ENCODE measurements around the gene STARD10. TPM values are rescaled to one million over a fixed set of nuclear protein-coding genes. Genes with fewer than 3 reads are reported as not detected.

Gene STARD10
- total and polyA plus RNA-seq, 9 of the 15 experiments (the other 6 are each of a cell fraction or from before 2014, with no cell fraction given), result 0.15 to 52.9 (median 32.3) TPM

DNA sequence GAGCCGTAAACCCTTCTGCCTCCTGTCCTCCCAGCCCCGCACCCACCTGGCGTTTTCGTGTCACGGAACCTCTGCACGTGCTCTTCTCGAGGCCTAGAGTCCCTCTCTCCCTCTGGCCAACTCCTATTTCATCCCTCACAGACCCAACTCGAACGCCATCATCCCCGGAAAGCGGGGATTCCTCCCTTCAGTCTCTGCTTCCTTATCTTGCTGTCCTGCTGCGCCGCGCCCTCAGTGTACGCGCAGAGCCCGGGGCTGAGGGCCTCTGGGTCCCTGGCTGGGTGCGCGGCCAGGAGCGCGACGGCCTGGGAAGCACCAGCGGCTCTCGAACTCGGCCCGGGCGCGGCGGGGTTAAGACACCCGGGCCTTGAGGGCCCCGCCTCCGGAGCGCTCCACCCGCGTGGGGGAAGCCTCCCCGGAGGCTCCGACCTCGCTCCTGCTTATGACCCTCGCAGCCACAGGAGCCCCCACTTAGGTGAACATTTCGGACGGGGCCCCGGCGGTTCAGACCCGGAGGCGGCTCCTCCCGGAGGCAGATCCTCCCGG is 20.0 kb upstream of the STARD10 start (continued):
- TF ChIP-seq, protein P1, sequence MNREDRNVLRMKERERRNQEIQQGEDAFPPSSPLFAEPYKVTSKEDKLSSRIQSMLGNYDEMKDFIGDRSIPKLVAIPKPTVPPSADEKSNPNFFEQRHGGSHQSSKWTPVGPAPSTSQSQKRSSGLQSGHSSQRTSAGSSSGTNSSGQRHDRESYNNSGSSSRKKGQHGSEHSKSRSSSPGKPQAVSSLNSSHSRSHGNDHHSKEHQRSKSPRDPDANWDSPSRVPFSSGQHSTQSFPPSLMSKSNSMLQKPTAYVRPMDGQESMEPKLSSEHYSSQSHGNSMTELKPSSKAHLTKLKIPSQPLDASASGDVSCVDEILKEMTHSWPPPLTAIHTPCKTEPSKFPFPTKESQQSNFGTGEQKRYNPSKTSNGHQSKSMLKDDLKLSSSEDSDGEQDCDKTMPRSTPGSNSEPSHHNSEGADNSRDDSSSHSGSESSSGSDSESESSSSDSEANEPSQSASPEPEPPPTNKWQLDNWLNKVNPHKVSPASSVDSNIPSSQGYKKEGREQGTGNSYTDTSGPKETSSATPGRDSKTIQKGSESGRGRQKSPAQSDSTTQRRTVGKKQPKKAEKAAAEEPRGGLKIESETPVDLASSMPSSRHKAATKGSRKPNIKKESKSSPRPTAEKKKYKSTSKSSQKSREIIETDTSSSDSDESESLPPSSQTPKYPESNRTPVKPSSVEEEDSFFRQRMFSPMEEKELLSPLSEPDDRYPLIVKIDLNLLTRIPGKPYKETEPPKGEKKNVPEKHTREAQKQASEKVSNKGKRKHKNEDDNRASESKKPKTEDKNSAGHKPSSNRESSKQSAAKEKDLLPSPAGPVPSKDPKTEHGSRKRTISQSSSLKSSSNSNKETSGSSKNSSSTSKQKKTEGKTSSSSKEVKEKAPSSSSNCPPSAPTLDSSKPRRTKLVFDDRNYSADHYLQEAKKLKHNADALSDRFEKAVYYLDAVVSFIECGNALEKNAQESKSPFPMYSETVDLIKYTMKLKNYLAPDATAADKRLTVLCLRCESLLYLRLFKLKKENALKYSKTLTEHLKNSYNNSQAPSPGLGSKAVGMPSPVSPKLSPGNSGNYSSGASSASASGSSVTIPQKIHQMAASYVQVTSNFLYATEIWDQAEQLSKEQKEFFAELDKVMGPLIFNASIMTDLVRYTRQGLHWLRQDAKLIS (CRISPR knock-in tag; IDR thresholded peaks at IDR 0.05), result no peak
- TF ChIP-seq ZNF780A (CRISPR knock-in tag; IDR thresholded peaks at IDR 0.05) (no peak), ELF1 (tag; IDR thresholded peaks at IDR 0.05) (no peak), BRCA1 (IDR thresholded peaks at IDR 0.05) (no peak), BRCA1 (CRISPR knock-in tag; IDR thresholded peaks at IDR 0.05) (no peak), RNF2 (IDR thresholded peaks at IDR 0.05) (peak; percentile 78), ZNF239 (CRISPR knock-in tag; IDR thresholded peaks at IDR 0.05) (no peak), ZNF12 (CRISPR knock-in tag; IDR thresholded peaks at IDR 0.05) (no peak), GABPB2 (CRISPR knock-in tag; conservative IDR thresholded peaks at IDR 0.05) (no peak), ZNF584 (CRISPR knock-in tag; IDR thresholded peaks at IDR 0.05; ENCODE audit: low read depth) (no peak), PHB2 (IDR thresholded peaks at IDR 0.05; ENCODE audit: low read depth) (no peak), ZFPM2 (CRISPR knock-in tag; IDR thresholded peaks at IDR 0.05) (no peak), ZNF184 (CRISPR knock-in tag; IDR thresholded peaks at IDR 0.05) (no peak), DIDO1 (tag; IDR thresholded peaks at IDR 0.05; ENCODE audit: low read depth) (no peak), CHD4 (IDR thresholded peaks at IDR 0.05; ENCODE audit: insufficient read depth, insufficient replicate concordance, low read depth, low read length, poor library complexity, severe bottlenecking) (no peak), TAF9B (IDR thresholded peaks at IDR 0.05; ENCODE audit: partially characterized antibody) (peak; percentile 64), CHD1 (IDR thresholded peaks at IDR 0.05; ENCODE audit: low read length) (peak; percentile 58), NFE2 (IDR thresholded peaks at IDR 0.05; ENCODE audit: low read depth) (no peak), BACH1 (tag; IDR thresholded peaks at IDR 0.05) (no peak)
- TF ChIP-seq, protein P2, sequence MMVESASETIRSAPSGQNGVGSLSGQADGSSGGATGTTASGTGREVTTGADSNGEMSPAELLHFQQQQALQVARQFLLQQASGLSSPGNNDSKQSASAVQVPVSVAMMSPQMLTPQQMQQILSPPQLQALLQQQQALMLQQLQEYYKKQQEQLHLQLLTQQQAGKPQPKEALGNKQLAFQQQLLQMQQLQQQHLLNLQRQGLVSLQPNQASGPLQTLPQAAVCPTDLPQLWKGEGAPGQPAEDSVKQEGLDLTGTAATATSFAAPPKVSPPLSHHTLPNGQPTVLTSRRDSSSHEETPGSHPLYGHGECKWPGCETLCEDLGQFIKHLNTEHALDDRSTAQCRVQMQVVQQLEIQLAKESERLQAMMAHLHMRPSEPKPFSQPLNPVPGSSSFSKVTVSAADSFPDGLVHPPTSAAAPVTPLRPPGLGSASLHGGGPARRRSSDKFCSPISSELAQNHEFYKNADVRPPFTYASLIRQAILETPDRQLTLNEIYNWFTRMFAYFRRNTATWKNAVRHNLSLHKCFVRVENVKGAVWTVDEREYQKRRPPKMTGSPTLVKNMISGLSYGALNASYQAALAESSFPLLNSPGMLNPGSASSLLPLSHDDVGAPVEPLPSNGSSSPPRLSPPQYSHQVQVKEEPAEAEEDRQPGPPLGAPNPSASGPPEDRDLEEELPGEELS (CRISPR knock-in tag; IDR thresholded peaks at IDR 0.05; ENCODE audit: borderline replicate concordance), result no peak
- TF ChIP-seq, protein P3, sequence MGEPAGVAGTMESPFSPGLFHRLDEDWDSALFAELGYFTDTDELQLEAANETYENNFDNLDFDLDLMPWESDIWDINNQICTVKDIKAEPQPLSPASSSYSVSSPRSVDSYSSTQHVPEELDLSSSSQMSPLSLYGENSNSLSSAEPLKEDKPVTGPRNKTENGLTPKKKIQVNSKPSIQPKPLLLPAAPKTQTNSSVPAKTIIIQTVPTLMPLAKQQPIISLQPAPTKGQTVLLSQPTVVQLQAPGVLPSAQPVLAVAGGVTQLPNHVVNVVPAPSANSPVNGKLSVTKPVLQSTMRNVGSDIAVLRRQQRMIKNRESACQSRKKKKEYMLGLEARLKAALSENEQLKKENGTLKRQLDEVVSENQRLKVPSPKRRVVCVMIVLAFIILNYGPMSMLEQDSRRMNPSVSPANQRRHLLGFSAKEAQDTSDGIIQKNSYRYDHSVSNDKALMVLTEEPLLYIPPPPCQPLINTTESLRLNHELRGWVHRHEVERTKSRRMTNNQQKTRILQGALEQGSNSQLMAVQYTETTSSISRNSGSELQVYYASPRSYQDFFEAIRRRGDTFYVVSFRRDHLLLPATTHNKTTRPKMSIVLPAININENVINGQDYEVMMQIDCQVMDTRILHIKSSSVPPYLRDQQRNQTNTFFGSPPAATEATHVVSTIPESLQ (CRISPR knock-in tag; IDR thresholded peaks at IDR 0.05), result no peak
- TF ChIP-seq, protein P4, sequence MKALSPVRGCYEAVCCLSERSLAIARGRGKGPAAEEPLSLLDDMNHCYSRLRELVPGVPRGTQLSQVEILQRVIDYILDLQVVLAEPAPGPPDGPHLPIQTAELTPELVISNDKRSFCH (CRISPR knock-in tag; IDR thresholded peaks at IDR 0.05), result no peak
- TF ChIP-seq, protein P4 (tag; IDR thresholded peaks at IDR 0.05), result no peak

Data from K562 (cell line).